ENCODE results near the gene RPS15.

Gene RPS15

GRCh38 chr19:1460033-1460995 is 22.1 kb downstream of the RPS15 start:
- Histone ChIP-seq H4K20me1 (ENCODE audit: insufficient read depth, low read length) (peaks cover 3% of the 10 kb centered on the region; the same call in 1 of the 2 replicates), H3K36me3 (replicated peaks; ENCODE audit: low read depth, low read length) (no peaks in the 10 kb centered on the region), H3K4me1 (ENCODE audit: low read length) (peaks cover 7% of the 10 kb centered on the region), H2AFZ (ENCODE audit: low read depth, low read length) (no peak overlapping the region), H3K27ac (ENCODE audit: low read length) (no peak overlapping the region), H3K27me3 (ENCODE audit: low read depth, low read length) (no peaks in the 10 kb centered on the region), H3K9me3 (ENCODE audit: insufficient read depth, low read length) (no peaks in the 10 kb centered on the region), H3K79me2 (ENCODE audit: low read length) (no peaks in the 10 kb centered on the region), H3K4me2 (ENCODE audit: low read length) (no peak overlapping the region), H3K9ac (ENCODE audit: low read length) (no peak overlapping the region), H3K4me3 (ENCODE audit: low read length) (no peak overlapping the region)
- TF ChIP-seq, protein P1, sequence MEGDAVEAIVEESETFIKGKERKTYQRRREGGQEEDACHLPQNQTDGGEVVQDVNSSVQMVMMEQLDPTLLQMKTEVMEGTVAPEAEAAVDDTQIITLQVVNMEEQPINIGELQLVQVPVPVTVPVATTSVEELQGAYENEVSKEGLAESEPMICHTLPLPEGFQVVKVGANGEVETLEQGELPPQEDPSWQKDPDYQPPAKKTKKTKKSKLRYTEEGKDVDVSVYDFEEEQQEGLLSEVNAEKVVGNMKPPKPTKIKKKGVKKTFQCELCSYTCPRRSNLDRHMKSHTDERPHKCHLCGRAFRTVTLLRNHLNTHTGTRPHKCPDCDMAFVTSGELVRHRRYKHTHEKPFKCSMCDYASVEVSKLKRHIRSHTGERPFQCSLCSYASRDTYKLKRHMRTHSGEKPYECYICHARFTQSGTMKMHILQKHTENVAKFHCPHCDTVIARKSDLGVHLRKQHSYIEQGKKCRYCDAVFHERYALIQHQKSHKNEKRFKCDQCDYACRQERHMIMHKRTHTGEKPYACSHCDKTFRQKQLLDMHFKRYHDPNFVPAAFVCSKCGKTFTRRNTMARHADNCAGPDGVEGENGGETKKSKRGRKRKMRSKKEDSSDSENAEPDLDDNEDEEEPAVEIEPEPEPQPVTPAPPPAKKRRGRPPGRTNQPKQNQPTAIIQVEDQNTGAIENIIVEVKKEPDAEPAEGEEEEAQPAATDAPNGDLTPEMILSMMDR (IDR thresholded peaks at IDR 0.05; ENCODE audit: low read depth, low read length), result no peak
- TF ChIP-seq EZH2phosphoT487 (IDR thresholded peaks at IDR 0.05; ENCODE audit: low read depth), result no peak

DNA sequence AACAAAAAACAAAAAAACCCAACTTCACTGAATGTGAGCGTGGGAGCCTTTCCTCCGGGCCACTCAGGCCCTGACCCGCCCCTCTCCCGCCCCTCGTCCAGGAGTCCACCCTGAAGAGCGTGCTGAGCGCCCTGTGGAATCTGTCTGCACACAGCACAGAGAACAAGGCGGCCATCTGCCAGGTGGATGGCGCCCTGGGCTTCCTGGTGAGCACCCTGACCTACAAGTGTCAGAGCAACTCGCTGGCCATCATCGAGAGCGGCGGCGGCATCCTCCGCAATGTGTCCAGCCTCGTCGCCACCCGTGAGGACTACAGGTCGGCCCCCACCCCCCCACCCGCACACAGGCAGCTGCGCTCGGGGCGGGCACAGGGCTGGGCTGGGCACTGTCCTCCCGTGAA is 23.7 kb downstream of the RPS15 start:
- Histone ChIP-seq H3K9ac (ENCODE audit: low read length) (no peak overlapping the region), H3K36me3 (replicated peaks; ENCODE audit: low read depth, low read length) (peaks cover 4% of the 10 kb centered on the region), H3K4me3 (ENCODE audit: low read length) (no peak overlapping the region), H3K27me3 (ENCODE audit: low read depth, low read length) (no peaks in the 10 kb centered on the region), H3K4me2 (ENCODE audit: low read length) (no peak overlapping the region), H3K27ac (ENCODE audit: low read length) (no peak overlapping the region), H4K20me1 (ENCODE audit: insufficient read depth, low read length) (peaks cover 3% of the 10 kb centered on the region; the same call in 1 of the 2 replicates), H3K9me3 (ENCODE audit: insufficient read depth, low read length) (no peaks in the 10 kb centered on the region), H2AFZ (ENCODE audit: low read depth, low read length) (no peak overlapping the region), H3K4me1 (ENCODE audit: low read length) (peaks cover 7% of the 10 kb centered on the region), H3K79me2 (ENCODE audit: low read length) (no peaks in the 10 kb centered on the region)
- TF ChIP-seq EZH2phosphoT487 (IDR thresholded peaks at IDR 0.05; ENCODE audit: low read depth), result no peak
- TF ChIP-seq, protein P1 (IDR thresholded peaks at IDR 0.05; ENCODE audit: low read depth, low read length), result no peak

GRCh38 chr19:1465191-1466016 is 27.2 kb downstream of the RPS15 start:
- Histone ChIP-seq H2AFZ (ENCODE audit: low read depth, low read length) (no peak overlapping the region), H4K20me1 (ENCODE audit: insufficient read depth, low read length) (no peaks in the 10 kb centered on the region), H3K4me3 (ENCODE audit: low read length) (no peak overlapping the region), H3K4me1 (ENCODE audit: low read length) (no peaks in the 10 kb centered on the region), H3K27ac (ENCODE audit: low read length) (no peak overlapping the region), H3K27me3 (ENCODE audit: low read depth, low read length) (no peaks in the 10 kb centered on the region), H3K9ac (ENCODE audit: low read length) (no peak overlapping the region), H3K9me3 (ENCODE audit: insufficient read depth, low read length) (no peaks in the 10 kb centered on the region), H3K36me3 (replicated peaks; ENCODE audit: low read depth, low read length) (peaks cover 4% of the 10 kb centered on the region), H3K4me2 (ENCODE audit: low read length) (no peak overlapping the region), H3K79me2 (ENCODE audit: low read length) (no peaks in the 10 kb centered on the region)
- TF ChIP-seq, protein P1 (IDR thresholded peaks at IDR 0.05; ENCODE audit: low read depth, low read length), result no peak
- TF ChIP-seq EZH2phosphoT487 (IDR thresholded peaks at IDR 0.05; ENCODE audit: low read depth), result no peak

DNA sequence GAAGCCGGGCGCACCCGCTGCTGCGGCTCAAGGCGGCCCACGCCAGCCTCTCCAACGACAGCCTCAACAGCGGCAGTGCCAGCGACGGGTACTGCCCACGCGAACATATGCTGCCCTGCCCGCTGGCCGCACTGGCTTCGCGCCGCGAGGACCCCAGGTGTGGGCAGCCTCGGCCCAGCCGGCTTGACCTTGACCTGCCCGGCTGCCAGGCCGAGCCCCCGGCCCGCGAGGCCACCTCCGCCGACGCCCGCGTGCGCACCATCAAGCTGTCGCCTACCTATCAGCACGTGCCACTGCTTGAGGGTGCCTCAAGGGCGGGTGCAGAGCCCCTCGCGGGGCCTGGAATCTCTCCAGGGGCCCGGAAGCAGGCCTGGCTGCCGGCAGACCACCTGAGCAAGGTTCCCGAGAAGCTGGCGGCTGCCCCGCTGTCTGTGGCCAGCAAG is 27.8 kb downstream of the RPS15 start:
- no peak overlapping the region for H3K4me3 ChIP-seq (ENCODE audit: low read length)
- no peak overlapping the region for H3K9ac ChIP-seq (ENCODE audit: low read length)
- H3K4me1 ChIP-seq (ENCODE audit: low read length), result no peaks in the 10 kb centered on the region
- no peaks in the 10 kb centered on the region for H3K9me3 ChIP-seq (ENCODE audit: insufficient read depth, low read length)
- H3K27ac ChIP-seq (ENCODE audit: low read length), result no peak overlapping the region
- H3K36me3 ChIP-seq (replicated peaks; ENCODE audit: low read depth, low read length), result peaks cover 4% of the 10 kb centered on the region
- H4K20me1 ChIP-seq (ENCODE audit: insufficient read depth, low read length), result no peaks in the 10 kb centered on the region
- H3K79me2 ChIP-seq (ENCODE audit: low read length), result no peaks in the 10 kb centered on the region
- no peaks in the 10 kb centered on the region for H3K27me3 ChIP-seq (ENCODE audit: low read depth, low read length)
- no peak for TF ChIP-seq EZH2phosphoT487 (IDR thresholded peaks at IDR 0.05; ENCODE audit: low read depth)
- TF ChIP-seq, protein P1 (IDR thresholded peaks at IDR 0.05; ENCODE audit: low read depth, low read length), result no peak
- H3K4me2 ChIP-seq (ENCODE audit: low read length), result no peak overlapping the region
- no peak overlapping the region for H2AFZ ChIP-seq (ENCODE audit: low read depth, low read length)
